H1 (cell line): ENCODE results near the gene PPP1R11. TPM values are rescaled to one million over a fixed set of nuclear protein-coding genes. Genes with fewer than 3 reads are reported as not detected.

Source experiments
- polyA plus RNA-seq, 7 experiments: library from polyadenylated mRNA; depleted of rRNA in 3 of 7; stranded (reverse) in 5 of 7; unstranded in 2 of 7; fragments of >200 nt in 5 of 7; fragments of 200-250 nt in 2 of 7; gene quantifications; 1 replicate in 5 of 7; 2 replicates in 1 of 7; 4 replicates in 1 of 7; pipeline versions ENCODE4 v1.2.1 to v1.2.3, GENCODE V29; 2011 to 2013; ENCODE audit warnings: missing spikeins in 2 of 7, mixed read lengths in 2 of 7
- small RNA-seq: library from polyadenylated mRNA; stranded (forward); fragments of <200 nt; extraction: miRNeasy Mini kit (QIAGEN cat#:217004); gene quantifications from one replicate; pipeline ENCODE3, GENCODE V24; 2013; ENCODE audit not compliant: insufficient read depth
- total RNA-seq: library from RNA; stranded (reverse); fragmentation: NEBNext Ultra II Directional; extraction: Animal tissue kit (Norgen Biotek cat#: 25700); gene quantifications from 2 replicates; pipeline ENCODE4 v1.2.1, GENCODE V29; 2021

Gene PPP1R11
- total and polyA plus RNA-seq, 2 of the 8 experiments (the other 6 are each of a cell fraction or from before 2014, with no cell fraction given), result 26.1 to 32.8 TPM

Small RNA genes within 50 kb of the gene (small RNA-seq; reads per million reads assigned to genes)
- not detected for gene RF02218
- gene RF02219, result not detected
- not detected for gene RF02220

Other genes with a start within 250 kb of the PPP1R11 start
- gene HLA-G, start 239.4 kb upstream of the PPP1R11 start, total RNA-seq, result 4.4 and 4.8 TPM in 2 replicates
- 3.2 and 4.2 TPM in 2 replicates for gene HLA-G, start 239.4 kb upstream of the PPP1R11 start, polyA plus RNA-seq (2011; rRNA removed)
- 221 and 226 TPM in 2 replicates for gene HLA-A, start 124.7 kb upstream of the PPP1R11 start, total RNA-seq
- 474 and 560 TPM in 2 replicates for gene HLA-A, start 124.7 kb upstream of the PPP1R11 start, polyA plus RNA-seq (2011; rRNA removed)
- 31.5 and 35.7 TPM in 2 replicates for gene POLR1H, start 5.9 kb upstream of the PPP1R11 start, total RNA-seq
- 79.0 and 82.2 TPM in 2 replicates for gene POLR1H, start 5.9 kb upstream of the PPP1R11 start, polyA plus RNA-seq (2011; rRNA removed)
- 1.4 and 1.7 TPM in 2 replicates for gene RNF39, start 8.6 kb downstream of the PPP1R11 start, total RNA-seq
- 2.3 TPM in 2 replicates for gene RNF39, start 8.6 kb downstream of the PPP1R11 start, polyA plus RNA-seq (2011; rRNA removed)
- gene TRIM31, start 45.9 kb downstream of the PPP1R11 start, total RNA-seq, result not detected in 2 replicates
- 0.08 TPM in 1 of 2 replicates, not detected in the other for gene TRIM31, start 45.9 kb downstream of the PPP1R11 start, polyA plus RNA-seq (2011; rRNA removed)
- gene TRIM40, start 68.9 kb downstream of the PPP1R11 start, total RNA-seq, result not detected in 2 replicates
- gene TRIM40, start 68.9 kb downstream of the PPP1R11 start, polyA plus RNA-seq (2011; rRNA removed), result not detected in 2 replicates
- not detected in 2 replicates for gene TRIM10, start 94.0 kb downstream of the PPP1R11 start, total RNA-seq
- gene TRIM10, start 94.0 kb downstream of the PPP1R11 start, polyA plus RNA-seq (2011; rRNA removed), result 0.06 and 0.08 TPM in 2 replicates
- 0.48 and 0.54 TPM in 2 replicates for gene TRIM15, start 96.3 kb downstream of the PPP1R11 start, total RNA-seq
- 0.18 and 0.19 TPM in 2 replicates for gene TRIM15, start 96.3 kb downstream of the PPP1R11 start, polyA plus RNA-seq (2011; rRNA removed)
- gene TRIM26, start 146.2 kb downstream of the PPP1R11 start, total RNA-seq, result 30.7 and 32.3 TPM in 2 replicates
- 21.5 and 25.8 TPM in 2 replicates for gene TRIM26, start 146.2 kb downstream of the PPP1R11 start, polyA plus RNA-seq (2011; rRNA removed)